Myocyte (in vitro differentiated cells): Measurements from ENCODE around the gene ZFPM1. TPM values are rescaled to one million over a fixed set of nuclear protein-coding genes. Genes with fewer than 3 reads are reported as not detected.
A peak's percentile ranks its signal among the peaks of the same experiment; 100 is the strongest.

Experiments used
- DNase-seq: peaks from one replicate; pipeline ENCODE4 v3.0.0-alpha.2; 2012; ENCODE audit warnings: low read depth
- total RNA-seq: library from RNA; depleted of rRNA; stranded (reverse); fragments of >200 nt; gene quantifications from 2 replicates; pipeline ENCODE4 v1.2.3, GENCODE V29; 2014

Gene ZFPM1
- total RNA-seq, 1 donor from 2014 or later, result 0.70 TPM

DNA sequence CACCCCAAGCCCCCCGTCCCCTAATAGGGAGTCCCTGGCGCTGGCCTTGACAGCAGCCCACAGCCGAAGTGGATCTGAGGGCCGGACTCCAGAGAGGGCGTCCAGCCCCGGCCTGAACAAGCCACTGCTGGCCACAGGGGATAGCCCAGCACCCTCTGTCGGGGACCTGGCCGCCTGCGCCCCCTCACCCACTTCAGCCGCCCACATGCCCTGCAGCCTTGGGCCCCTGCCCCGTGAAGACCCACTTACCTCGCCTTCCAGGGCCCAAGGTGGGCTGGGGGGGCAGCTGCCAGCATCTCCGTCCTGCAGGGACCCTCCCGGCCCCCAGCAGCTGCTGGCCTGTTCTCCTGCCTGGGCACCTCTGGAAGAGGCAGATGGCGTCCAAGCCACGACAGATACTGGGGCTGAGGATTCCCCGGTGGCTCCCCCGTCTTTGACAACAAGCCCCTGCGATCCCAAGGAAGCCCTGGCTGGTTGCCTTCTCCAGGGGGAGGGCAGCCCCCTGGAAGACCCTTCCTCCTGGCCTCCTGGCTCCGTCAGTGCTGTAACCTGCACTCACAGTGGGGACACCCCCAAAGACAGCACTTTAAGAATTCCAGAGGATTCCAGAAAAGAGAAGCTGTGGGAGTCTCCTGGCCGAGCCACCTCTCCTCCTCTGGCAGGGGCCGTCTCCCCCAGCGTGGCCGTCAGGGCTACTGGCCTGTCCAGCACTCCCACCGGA is 19.3 kb upstream of the ZFPM1 start:
- no peak for DNase-seq

DNA sequence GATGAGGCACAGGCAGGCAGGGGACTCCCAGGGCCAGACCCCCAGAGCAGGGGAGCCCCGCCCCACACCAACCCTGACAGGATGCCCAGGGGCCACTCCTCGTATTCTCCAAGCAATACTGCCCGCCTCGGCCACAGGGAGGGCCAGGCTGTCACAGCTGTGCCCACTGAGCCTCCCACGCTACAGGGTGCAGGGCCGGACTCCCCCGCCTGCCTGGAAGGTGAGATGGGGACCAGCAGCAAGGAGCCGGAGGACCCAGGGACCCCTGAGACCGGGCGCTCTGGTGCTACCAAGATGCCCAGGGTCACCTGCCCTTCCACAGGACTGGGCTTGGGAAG is 18.8 kb upstream of the ZFPM1 start:
- no peak for DNase-seq

DNA sequence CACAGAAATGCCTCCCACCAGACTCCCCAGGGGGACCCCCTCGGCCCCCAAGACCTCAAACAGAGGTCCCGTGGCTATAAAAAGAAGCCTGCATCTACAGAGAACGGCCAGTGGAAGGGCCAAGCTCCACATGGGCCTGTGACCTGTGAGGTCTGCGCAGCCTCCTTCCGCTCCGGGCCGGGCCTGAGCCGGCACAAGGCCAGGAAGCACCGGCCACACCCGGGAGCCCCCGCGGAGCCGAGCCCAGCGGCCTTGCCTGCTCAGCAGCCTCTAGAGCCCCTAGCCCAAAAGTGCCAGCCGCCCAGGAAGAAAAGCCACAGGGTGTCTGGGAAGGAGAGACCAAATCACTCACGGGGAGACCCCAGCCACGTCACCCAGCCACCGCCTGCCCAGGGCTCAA is 18.3 kb upstream of the ZFPM1 start:
- no peak for DNase-seq

DNA sequence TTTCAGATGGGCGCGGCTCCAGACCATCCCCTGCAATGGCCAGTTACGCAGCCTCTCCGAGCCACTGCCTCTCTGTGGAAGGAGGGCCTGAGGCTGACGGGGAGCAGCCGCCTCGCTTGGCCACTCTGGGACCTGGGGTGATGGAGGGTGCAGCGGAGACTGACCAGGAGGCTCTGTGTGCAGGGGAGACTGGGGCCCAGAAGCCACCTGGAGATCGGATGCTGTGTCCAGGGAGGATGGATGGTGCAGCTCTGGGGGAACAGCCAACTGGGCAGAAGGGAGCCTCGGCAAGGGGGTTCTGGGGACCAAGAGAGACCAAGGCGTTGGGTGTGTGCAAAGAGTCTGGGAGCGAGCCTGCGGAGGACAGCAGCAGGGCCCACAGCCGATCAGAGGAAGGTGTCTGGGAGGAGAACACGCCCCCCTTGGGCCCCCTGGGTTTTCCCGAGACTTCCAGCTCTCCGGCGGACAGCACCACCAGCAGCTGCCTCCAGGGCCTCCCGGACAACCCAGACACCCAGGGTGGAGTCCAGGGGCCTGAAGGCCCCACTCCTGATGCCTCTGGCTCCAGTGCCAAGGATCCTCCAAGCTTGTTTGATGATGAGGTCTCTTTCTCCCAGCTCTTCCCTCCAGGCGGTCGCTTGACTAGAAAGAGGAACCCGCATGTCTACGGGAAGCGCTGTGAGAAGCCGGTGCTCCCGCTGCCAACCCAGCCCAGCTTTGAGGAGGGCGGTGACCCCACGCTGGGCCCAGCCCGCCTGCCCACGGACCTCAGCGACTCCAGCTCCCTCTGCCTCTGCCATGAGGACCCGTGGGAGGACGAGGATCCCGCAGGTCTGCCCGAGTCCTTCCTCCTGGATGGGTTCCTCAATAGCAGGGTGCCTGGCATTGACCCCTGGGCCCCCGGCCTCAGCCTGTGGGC is 17.4 kb upstream of the ZFPM1 start:
- DNase-seq, result no peak

DNA sequence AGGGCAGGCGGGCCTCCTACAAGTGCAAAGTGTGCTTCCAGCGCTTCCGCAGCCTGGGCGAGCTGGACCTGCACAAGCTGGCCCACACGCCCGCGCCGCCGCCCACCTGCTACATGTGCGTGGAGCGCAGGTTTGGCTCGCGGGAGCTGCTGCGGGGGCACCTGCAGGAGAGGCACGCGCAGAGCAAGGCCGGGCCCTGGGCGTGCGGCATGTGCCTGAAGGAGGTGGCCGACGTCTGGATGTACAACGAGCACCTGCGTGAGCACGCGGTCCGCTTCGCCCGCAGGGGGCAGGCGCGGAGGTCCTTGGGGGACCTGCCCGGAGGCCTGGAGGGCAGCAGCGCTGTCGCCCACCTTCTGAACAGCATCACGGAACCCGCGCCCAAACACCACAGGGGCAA is 16.3 kb upstream of the ZFPM1 start:
- no peak for DNase-seq

DNA sequence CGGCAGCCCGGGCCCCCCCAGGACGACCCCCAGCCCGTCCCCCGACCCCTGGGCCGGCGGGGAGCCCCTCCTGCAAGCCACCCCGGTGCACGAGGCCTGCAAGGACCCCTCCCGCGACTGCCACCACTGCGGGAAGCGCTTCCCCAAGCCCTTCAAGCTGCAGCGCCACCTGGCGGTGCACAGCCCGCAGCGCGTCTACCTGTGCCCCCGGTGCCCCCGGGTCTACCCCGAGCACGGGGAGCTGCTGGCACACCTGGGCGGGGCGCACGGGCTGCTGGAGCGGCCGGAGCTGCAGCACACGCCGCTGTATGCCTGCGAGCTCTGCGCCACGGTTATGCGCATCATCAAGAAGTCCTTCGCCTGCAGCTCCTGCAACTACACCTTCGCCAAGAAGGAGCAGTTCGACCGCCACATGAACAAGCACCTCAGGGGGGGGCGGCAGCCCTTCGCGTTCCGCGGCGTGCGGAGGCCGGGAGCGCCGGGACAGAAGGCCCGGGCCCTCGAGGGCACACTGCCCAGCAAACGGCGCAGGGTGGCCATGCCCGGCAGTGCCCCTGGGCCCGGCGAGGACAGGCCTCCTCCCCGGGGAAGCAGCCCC is 15.6 kb upstream of the ZFPM1 start:
- no peak for DNase-seq

DNA sequence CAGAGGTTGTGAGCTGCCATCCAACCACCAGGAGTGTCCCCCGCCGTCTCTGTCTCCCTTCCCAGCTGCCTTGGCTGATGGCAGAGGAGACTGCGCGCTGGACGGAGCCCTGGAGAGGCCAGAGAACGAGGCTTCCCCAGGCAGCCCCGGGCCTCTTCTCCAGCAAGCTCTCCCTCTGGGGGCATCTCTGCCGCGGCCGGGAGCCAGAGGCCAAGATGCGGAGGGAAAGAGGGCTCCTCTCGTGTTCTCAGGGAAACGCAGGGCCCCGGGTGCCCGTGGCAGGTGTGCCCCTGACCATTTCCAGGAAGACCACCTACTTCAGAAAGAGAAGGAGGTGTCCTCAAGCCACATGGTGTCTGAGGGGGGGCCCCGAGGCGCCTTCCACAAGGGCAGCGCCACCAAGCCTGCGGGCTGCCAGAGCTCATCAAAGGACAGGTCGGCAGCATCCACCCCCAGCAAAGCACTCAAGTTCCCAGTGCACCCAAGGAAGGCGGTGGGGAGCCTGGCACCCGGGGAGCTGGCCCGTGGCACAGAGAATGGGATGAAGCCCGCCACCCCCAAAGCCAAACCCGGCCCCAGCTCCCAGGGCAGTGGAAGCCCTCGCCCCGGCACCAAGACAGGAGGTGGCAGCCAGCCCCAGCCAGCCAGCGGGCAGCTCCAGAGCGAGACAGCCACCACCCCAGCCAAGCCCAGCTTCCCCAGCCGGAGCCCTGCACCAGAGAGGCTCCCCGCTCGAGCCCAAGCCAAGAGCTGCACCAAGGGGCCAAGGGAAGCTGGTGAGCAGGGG is 14.8 kb upstream of the ZFPM1 start:
- DNase-seq, result no peak

DNA sequence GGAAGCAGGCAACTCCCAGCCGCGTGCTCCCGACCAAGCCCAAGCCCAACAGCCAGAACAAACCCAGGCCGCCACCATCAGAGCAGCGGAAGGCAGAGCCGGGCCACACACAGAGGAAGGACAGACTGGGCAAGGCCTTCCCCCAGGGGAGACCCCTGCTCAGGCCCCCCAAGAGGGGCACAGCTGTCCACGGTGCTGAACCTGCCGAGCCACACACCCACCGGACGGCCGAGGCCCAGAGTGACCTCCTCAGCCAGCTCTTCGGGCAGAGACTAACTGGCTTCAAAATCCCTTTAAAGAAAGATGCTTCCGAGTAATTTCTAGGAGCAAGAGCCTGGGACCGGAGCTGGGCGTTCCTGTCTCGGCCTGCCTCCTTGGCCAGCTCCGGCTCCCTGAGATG is 14.1 kb upstream of the ZFPM1 start:
- DNase-seq, result no peak

DNA sequence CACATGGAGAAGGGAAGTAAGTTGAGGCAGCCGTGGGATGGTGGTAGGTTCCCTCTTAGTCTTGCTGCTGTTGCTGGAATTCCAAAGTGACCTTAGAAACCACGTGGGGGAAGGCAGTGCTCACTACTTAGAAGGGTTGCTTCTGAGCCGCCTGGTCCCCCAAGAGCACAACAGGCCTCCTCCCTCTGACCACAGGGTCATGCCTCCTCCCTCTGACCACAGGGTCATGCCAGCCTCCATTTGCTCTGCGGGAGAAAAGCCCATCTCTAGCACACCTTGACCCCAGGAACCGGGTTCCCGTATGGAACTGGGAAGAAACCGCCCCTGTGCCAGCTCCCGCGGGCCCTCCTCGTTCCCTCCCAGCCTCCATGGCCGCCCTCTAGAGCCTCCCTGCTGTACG is 13.4 kb upstream of the ZFPM1 start:
- DNase-seq, result no peak

DNA sequence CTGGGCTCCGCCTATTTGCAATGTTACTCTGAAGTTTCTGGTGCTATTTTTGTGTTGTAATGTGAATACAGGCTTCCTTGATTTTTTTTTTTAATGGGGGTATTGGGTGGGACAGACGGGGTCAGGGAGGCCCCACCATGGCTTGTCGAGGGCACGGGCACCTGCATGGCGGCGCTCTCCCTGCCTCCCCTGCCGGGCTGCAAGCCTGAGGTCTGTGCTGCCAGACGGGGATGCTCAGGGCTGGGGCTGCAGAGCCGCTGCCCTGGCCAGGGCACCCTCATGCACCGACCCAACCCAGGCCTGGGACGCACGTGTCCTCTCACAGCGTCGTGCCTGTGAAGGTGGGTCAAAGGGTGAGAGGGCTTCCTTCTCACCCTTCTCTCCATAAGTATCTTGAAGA is 13.0 kb upstream of the ZFPM1 start:
- no peak for DNase-seq

DNA sequence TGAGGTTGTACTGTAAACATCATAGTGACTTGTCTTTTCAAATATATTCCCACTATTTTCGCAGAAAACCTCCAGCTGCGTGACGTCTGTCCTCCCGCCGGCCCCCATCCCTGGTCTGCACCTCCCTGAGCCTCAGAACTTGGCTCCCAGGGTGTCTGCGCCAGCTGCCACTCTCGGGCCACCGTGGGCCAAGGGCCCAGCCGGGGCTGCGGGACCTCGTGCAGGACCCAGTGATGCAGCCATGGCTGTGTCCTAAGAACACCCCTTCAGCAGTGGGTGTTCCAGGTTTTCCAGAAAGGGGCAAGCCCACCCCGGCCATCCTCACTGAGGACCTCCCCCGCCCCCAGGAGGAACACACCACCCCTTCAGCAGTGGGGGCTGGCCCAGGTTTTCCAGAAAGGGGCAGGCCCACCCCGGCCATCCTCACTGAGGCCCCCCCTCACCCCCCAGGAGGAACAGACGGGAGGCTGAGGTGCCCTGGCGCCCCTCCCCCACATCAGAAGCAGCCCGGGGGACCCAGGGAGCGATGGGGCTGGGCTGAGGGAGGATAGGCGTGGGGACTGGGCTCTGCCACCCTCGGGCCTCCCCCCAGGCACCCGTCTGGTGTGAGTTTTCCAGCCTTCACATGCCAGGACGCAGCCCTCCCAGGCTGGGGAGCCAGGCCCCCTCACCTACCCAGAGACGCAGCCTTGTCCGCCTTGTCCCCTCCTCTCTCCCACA is 12.2 kb upstream of the ZFPM1 start:
- no peak for DNase-seq

DNA sequence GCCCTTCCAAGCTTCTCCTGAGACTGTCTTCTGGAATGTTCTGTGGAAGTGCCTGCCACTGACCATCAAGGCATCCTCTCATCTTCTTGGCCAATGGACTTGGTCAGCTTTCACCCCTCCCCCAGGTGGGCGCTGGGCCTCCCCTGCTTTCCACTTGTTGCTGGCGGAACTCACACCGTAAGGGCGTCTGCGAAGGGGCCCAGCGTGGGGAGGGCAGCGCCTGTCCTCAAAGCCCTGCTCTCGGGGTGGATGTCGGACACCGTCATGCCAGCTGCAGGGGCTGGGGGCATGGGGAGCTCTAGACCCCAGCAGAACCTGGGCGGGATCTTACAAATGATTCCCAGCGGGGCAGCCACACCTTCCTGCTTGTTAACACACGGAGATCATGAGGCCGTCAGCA is 11.6 kb upstream of the ZFPM1 start:
- no peak for DNase-seq

DNA sequence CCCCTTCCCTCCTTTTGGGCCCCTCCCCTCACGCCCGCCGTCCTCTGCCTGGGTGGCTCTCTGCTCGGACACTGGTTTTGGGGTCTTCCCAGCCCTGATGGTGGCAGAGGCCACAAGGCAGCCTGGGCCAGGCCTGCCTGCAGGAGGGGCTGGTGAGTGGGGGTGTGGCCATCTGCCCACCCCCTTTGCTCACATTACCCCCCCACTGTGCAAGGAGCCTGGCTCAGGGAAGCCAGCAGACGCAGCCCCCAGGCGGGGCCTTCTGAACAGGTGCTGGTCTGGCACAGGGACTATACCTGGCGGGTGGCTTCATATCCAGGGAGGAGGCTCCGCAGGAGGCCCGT is 10.7 kb upstream of the ZFPM1 start:
- no peak for DNase-seq

DNA sequence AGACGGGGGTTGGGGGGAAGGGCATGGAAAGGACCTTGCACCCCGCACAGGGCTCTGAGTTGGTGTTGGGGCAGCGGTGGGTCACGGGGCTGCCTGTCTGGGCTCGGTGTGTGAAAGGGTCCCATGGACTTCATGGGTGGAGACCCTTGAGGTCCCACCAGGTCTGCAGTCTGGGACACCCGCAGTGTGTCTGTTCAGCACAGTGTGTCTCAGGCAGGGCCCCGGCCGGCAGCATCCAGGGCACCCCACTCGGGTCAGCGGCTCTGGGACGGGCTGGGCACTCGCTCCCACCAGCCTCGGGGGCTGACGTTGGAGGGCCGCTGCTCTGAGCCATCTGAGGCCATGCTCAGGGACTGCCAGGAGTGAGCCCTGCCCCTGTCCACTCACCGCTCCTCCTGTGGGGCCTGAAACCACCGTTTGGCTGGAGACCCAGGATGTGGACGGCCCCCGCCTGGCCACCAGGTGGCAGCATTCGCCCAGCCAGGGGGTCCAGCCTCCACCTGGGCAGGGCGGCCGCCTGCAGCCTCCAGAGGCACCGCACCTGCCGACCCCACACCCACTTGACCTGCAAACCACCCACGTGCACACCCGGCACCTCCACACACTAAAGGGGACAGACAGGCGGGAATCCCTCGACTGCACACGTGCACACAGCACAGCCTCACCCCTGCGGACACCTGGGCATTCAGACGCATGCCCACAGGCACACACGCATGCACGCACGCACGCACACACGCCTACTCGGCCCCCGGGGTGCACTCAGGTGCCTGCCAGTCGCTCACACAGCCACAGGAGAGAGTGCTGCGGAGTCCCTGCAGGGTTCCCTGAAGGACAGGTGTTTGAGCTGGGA is 10.1 kb upstream of the ZFPM1 start:
- peak; percentile 68 for DNase-seq

DNA sequence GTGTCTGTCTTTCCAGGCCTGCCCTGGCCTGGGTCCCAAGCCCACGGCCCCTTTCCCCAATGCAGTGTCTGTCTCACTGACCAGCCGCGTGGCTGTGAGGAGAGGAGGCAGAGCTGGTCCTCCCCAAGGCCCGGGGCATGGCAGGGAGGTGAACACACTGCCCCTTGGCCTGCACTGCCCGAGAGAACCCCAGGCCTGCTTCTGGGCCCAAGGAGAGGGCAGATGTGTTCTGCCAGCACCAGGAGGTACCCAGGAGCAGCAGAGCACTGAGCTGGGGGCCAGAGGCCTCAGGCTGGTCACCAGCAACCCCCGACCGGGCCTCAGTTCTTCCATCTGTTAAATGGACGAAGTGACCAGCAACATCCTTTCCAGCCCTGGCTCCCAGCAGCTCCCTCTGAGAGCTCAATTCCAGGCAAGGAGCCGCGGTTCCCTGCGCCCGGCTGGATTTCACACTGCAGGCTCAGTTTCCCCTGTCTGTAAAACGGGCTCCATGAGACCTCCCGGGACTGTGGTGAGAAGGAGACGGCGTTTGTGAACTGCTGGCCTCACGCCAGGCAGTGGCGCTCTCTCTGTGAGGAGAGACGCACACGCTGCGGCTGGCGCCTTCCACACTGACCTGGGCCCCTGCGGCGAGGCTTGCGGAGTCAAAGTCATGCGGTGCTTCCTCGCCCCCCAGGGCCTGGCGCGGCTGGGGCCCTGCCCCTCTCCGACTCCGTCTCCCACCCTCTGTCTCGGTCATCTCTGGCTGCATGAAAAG is 8.1 kb upstream of the ZFPM1 start:
- DNase-seq, result no peak

DNA sequence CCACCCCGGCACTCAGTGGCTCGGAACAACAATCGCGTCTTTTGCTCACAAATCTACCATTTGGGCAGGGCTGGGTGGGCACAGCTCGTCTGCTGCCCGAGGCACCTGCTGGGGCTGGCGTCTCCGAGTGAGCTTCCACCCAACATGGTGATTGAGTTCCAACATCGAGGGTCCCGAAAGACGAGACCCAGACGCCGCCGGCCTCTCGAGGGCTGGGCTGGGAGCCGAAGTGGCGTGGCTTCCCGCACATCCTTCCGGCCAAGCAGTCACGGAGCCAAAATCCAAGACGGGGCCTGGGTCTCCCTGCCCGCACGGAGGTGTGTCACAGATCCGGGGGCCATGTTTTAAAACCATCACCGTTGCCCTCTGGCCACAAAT is 7.5 kb upstream of the ZFPM1 start:
- DNase-seq, result no peak

DNA sequence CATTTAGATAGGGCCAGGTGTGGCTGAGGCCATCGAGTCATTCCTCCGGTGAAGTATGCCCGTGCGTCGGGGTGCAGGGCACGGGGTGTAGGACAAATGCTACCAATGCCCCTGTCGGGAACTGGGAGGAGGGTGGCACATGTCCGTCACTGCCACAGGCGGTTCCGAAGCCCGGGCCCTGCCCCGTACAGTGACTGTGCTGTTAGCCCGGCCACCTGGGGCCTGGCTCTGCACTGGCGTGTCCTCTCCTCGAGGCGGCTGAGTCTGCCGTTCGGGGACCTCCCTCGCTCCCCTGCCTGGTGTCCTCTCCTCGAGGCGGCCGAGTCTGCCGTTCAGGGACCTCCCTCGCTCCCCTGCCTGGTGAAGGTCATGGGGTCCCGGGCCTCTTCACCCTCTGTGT is 7.0 kb upstream of the ZFPM1 start:
- no peak for DNase-seq

DNA sequence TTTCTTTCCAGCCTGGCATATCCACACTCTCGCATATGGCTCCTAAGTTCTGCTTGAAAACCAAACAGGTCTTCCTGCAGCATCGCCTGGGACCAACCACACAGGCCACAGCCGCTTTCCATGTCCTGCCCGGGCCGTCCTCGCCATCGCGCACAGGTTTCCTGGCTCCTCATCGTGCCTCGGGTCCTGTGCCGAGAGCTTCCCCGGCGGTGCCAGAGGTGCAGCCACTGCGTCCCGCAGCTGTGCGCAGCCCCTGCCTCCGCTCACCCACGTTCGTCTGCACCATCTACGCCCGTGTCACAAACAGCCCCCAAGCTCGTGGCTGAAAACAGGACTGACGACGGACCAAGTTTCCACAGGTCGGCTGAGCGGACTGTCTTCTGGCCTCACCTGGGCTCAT is 6.3 kb upstream of the ZFPM1 start:
- DNase-seq, result no peak

DNA sequence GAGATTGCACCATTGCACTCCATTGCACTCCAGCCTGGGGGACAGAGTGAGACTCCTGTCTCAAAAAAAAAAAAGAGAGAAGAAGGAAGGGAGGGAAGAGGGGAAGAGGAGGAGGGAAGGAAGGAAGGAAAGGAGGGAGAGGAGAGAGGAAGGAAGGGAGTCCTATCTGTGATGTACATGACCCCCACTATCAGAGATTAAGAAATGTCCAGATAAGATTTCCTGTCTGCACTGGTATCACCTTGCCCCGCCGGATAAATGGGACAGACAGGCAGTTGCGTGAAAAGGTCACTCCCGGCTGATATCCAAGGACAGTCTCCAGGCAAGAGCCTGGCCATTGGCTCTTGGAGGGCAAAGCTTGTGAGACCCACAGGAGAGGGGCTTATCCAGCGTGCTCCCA is 5.2 kb upstream of the ZFPM1 start:
- no peak for DNase-seq
